ENCODE results near the gene AMTN. TPM values are rescaled to one million over a fixed set of nuclear protein-coding genes. Genes with fewer than 3 reads are reported as not detected.
A peak's percentile ranks its signal among the peaks of the same experiment; 100 is the strongest.

AMTN gene
- total RNA-seq, 2 donors from 2014 or later: not detected

GRCh38 chr4:70504733-70505132, 13.6 kb upstream of the AMTN start:
- no peaks in the 10 kb centered on the region for H3K27me3 ChIP-seq (replicated peaks; ENCODE audit: insufficient read depth)
- no peak for TF ChIP-seq CTCF (IDR thresholded peaks at IDR 0.05)
- no peaks in the 10 kb centered on the region for H3K4me1 ChIP-seq (ENCODE audit: control insufficient read depth in 1 of 2, low read depth in 2 of 2)
- no peak overlapping the region for H3K27ac ChIP-seq
- no peak for ATAC-seq (ENCODE audit: insufficient number of reproducible peaks, low FRiP score, low read depth)
- no peak for DNase-seq (ENCODE audit: low spot score)
- no peaks in the 10 kb centered on the region for H3K36me3 ChIP-seq
- no peak overlapping the region for H3K4me3 ChIP-seq
- no peaks in the 10 kb centered on the region for H3K9me3 ChIP-seq

- DNase-seq (ENCODE audit: low spot score) (no peak), ATAC-seq (ENCODE audit: insufficient number of reproducible peaks, low FRiP score, low read depth) (no peak)
- Histone ChIP-seq H3K4me3 (no peak overlapping the region), H3K27ac (no peak overlapping the region), H3K4me1 (ENCODE audit: control insufficient read depth in 1 of 2, low read depth in 2 of 2) (no peaks in the 10 kb centered on the region), H3K9me3 (no peaks in the 10 kb centered on the region), H3K36me3 (no peaks in the 10 kb centered on the region), H3K27me3 (replicated peaks; ENCODE audit: insufficient read depth) (no peaks in the 10 kb centered on the region)
- TF ChIP-seq CTCF (IDR thresholded peaks at IDR 0.05): peak; percentile 72
Measured at GRCh38 chr4:70505151-70505748, 13.1 kb upstream of the AMTN start.

GRCh38 chr4:70508801-70509200, 9.6 kb upstream of the AMTN start:
- H3K27me3 ChIP-seq (replicated peaks; ENCODE audit: insufficient read depth): no peaks in the 10 kb centered on the region
- no peak for TF ChIP-seq CTCF (IDR thresholded peaks at IDR 0.05)
- H3K27ac ChIP-seq: no peak overlapping the region
- no peaks in the 10 kb centered on the region for H3K9me3 ChIP-seq
- DNase-seq (ENCODE audit: low spot score) (no peak), ATAC-seq (ENCODE audit: insufficient number of reproducible peaks, low FRiP score, low read depth) (no peak)
- no peaks in the 10 kb centered on the region for H3K4me1 ChIP-seq (ENCODE audit: control insufficient read depth in 1 of 2, low read depth in 2 of 2)
- no peak overlapping the region for H3K4me3 ChIP-seq
- H3K36me3 ChIP-seq: no peaks in the 10 kb centered on the region

GRCh38 chr4:70511365-70511764, 7.0 kb upstream of the AMTN start:
- DNase-seq (ENCODE audit: low spot score): no peak
- Histone ChIP-seq H3K27ac (no peak overlapping the region), H3K9me3 (no peaks in the 10 kb centered on the region), H3K4me3 (no peak overlapping the region), H3K4me1 (ENCODE audit: control insufficient read depth in 1 of 2, low read depth in 2 of 2) (no peaks in the 10 kb centered on the region), H3K36me3 (no peaks in the 10 kb centered on the region), H3K27me3 (replicated peaks; ENCODE audit: insufficient read depth) (no peaks in the 10 kb centered on the region)
- no peak for TF ChIP-seq CTCF (IDR thresholded peaks at IDR 0.05)
- ATAC-seq (ENCODE audit: insufficient number of reproducible peaks, low FRiP score, low read depth): no peak

GRCh38 chr4:70515367-70516250, 2.8 kb upstream of the AMTN start:
- Histone ChIP-seq H3K4me1 (ENCODE audit: control insufficient read depth in 1 of 2, low read depth in 2 of 2) (no peaks in the 10 kb centered on the region), H3K27ac (no peak overlapping the region), H3K36me3 (no peaks in the 10 kb centered on the region), H3K4me3 (no peak overlapping the region), H3K27me3 (replicated peaks; ENCODE audit: insufficient read depth) (no peaks in the 10 kb centered on the region), H3K9me3 (no peaks in the 10 kb centered on the region)
- DNase-seq (ENCODE audit: low spot score) (no peak), ATAC-seq (ENCODE audit: insufficient number of reproducible peaks, low FRiP score, low read depth) (no peak)
- no peak for TF ChIP-seq CTCF (IDR thresholded peaks at IDR 0.05)

Measured in thoracic aorta (tissue), 2 donors.